HAP-1 (cell line): ENCODE measurements around the gene HIVEP3.

Experiments
- DNase-seq, 2 experiments: peaks; one replicate each; pipeline ENCODE4 v3.0.0-alpha.2; 2016 to 2020; ENCODE audit warnings: low spot score in 2 of 2
- H3K27me3 ChIP-seq: fragments of 250-450 bp; sonication (Bioruptor Pico); 2 replicates; pipeline ENCODE4 v1.5.1; 2020; ENCODE audit warnings: low read depth, mild to moderate bottlenecking, moderate library complexity
- H3K36me3 ChIP-seq: fragments of 250-450 bp; sonication (Bioruptor Pico); replicated peaks from 2 replicates; pipeline ENCODE4 v1.5.1; 2020; ENCODE audit warnings: mild to moderate bottlenecking
- H3K4me1 ChIP-seq: fragments of 250-450 bp; sonication (Bioruptor Pico); 2 replicates; pipeline ENCODE4 v1.5.1; 2020; ENCODE audit warnings: mild to moderate bottlenecking
- H3K4me3 ChIP-seq: fragments of 250-450 bp; sonication (Bioruptor Pico); 2 replicates; pipeline ENCODE4 v1.5.1; 2020; ENCODE audit warnings: mild to moderate bottlenecking, moderate library complexity
- H3K9me3 ChIP-seq: fragments of 250-450 bp; sonication (Bioruptor Pico); 2 replicates; pipeline ENCODE4 v1.5.1; 2020; ENCODE audit warnings: mild to moderate bottlenecking, moderate library complexity
- in situ Hi-C: fragments of 300-500 bp; cut with MboI; formaldehyde crosslinking; loops from 3 replicates; pipeline ENCODE4 v1.14.3; 2020; ENCODE audit warnings: low sequenced_read_pairs, inconsistent platforms, mixed read lengths

Gene HIVEP3

DNA sequence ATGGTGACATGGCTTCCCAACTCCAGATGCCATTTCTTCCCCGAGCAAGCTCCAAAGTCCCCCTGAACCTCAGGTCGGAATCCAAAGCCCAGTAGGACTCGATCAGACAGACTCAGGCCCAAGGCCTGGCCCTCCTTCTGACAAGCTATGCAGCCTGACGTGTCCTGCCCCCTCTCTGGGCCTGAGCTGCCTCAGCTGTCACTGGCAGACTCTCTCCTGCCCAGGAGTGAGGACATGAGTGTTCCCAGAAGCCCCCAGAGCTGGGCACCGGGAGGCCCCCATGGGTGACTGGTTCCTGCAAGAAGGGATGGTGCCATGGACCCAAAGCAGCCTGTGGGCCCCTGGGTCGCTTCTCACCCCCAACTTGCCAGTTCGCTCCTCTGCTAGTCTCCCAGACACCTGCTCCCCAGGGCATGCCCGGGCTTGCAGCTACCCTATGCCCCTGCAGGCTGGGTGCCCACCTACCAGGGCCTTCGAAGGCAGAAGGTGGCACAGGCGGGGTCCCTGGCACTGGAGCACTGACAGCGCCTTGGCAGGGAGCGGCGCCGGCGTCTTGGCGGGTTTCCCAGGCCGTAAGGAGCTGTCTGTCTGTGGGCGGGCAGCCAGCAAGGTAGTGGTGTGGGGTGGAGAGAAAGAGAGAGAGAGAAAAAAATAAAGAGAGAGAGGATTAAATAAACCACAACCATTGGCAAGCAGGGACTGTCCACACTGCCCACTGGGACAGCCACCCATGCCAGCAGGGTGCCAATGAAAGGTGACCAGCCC lies 436.5 kb downstream of the HIVEP3 start:
- Histone ChIP-seq H3K36me3 (no peaks in the 10 kb centered on the region), H3K27me3 (no peaks in the 10 kb centered on the region), H3K9me3 (no peaks in the 10 kb centered on the region), H3K4me1 (peaks cover 18% of the 10 kb centered on the region), H3K4me3 (no peak overlapping the region)
- in situ Hi-C loops: no loop called here
- DNase-seq: no peak

DNA sequence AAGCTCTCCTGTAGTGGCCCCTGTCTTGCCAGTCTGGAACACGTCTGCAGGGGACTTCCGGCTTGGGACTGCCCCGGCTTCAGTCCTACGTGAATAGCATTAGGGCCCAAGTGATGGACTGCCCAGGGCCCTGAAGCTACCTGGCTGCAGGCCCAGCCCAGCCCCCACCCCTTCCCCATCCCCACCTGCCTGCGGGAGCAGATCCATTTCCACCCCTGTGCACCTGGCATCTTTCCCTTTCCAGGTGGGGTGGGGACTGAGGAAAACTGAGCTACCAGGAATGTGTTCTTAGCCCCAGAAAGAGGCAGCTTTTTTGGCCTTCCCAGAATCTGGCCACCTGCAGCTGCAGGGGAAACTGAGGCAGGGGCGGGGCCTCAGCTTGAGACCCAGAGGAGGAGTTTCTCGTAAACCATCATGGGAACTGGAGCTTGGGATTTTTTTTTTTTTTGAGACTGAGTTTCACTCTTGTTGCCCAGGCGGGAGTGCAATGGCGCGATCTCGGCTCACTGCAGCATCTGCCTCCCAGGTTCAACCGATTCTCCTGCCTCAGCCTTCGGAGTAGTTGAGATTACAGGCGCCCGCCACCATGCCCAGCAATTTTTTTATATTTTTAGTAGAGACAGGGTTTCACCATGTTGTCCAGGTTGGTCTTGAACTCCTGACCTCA lies 437.5 kb downstream of the HIVEP3 start:
- Histone ChIP-seq H3K36me3 (no peaks in the 10 kb centered on the region), H3K4me1 (peaks cover 9% of the 10 kb centered on the region), H3K9me3 (no peaks in the 10 kb centered on the region), H3K27me3 (no peaks in the 10 kb centered on the region), H3K4me3 (no peak overlapping the region)
- in situ Hi-C loops: no loop called here
- DNase-seq: no peak

GRCh38 chr1:41480204-41481108 lies 438.3 kb downstream of the HIVEP3 start:
- peaks cover 1% of the 10 kb centered on the region; the same call in 1 of the 2 replicates for H3K4me1 ChIP-seq
- in situ Hi-C loops: no loop called here
- H3K9me3 ChIP-seq: no peaks in the 10 kb centered on the region
- H3K36me3 ChIP-seq: no peaks in the 10 kb centered on the region
- H3K4me3 ChIP-seq: no peak overlapping the region
- H3K27me3 ChIP-seq: no peaks in the 10 kb centered on the region
- DNase-seq: no peak

GRCh38 chr1:41479808-41480160 lies 438.9 kb downstream of the HIVEP3 start:
- H3K4me1 ChIP-seq: no peaks in the 10 kb centered on the region
- DNase-seq: no peak
- H3K36me3 ChIP-seq: no peaks in the 10 kb centered on the region
- H3K27me3 ChIP-seq: no peaks in the 10 kb centered on the region
- in situ Hi-C loops: no loop called here
- H3K4me3 ChIP-seq: no peak overlapping the region
- H3K9me3 ChIP-seq: no peaks in the 10 kb centered on the region

DNA sequence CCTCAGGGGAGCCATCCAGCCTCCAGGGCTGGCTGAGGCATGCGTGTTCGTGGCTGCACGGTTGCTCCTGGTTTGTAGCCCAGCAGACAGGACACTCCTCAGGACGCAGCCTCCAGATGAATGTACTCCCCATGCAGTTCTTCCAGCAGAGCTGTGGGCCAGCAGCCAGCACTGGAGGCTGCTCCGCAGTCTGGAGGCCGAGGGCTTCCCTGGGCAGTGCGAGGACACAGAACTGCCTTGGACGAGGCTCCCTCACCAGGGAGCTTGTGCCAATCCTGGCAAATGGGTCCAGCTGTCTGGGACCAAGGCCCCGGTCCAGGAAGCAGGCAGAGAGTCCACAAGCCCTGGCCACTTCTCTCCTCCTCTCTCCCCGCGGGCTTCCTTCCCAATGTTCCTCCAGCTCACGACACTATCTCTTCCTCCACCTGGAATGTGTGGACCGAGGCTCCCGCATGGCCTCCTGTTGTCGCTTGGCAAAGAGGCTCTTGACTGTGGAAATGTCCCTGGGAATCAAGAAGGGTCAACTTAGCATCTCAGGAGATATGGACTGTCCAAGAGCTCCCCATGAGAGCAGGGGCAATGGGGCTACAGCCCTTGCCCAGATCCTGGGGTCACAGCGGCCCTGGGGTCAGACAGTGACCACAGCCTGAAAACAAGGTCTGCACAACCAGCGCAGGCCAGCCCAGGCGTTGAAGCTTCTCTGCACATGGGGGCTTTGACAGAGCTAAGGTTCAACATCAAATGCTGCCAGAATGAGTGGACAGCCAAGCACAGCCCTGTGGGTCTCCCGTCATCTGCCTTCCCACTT lies 439.5 kb downstream of the HIVEP3 start:
- no peaks in the 10 kb centered on the region for H3K4me1 ChIP-seq
- H3K27me3 ChIP-seq: no peaks in the 10 kb centered on the region
- in situ Hi-C loops: no loop called here
- H3K9me3 ChIP-seq: no peaks in the 10 kb centered on the region
- H3K36me3 ChIP-seq: no peaks in the 10 kb centered on the region
- DNase-seq: no peak
- H3K4me3 ChIP-seq: no peak overlapping the region

DNA sequence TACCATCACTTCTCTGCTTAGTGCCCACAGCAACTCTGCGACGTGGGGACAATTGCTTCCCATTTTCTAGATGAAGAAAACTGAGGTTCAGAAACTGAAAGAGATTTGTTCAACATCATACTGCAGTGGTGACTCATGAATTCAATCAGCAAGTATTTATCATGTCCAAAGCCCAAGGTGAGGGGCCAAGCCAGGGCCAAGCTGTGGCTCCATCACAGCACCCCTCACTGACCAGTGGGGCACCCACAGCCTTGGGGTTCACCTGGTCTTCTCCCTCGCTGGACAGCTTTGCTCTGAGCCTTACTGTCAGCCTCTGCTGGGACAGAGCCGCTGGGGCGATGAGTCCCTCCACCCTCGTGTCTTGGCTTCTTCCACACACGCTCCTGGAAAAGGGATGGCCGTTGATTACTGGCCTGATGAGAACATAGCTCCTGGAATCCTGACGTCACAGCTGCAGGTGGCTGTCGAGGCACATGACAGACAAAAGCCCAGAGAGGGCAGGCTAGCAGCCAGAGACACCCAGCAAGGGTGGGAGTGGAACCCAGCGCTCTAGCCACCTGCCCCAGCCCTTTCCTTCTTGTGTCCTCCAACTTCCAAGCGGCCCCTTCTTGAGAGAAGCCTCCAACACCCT lies 440.5 kb downstream of the HIVEP3 start:
- H3K27me3 ChIP-seq: no peaks in the 10 kb centered on the region
- no peak for DNase-seq
- H3K4me1 ChIP-seq: no peaks in the 10 kb centered on the region
- no peaks in the 10 kb centered on the region for H3K36me3 ChIP-seq
- no peak overlapping the region for H3K4me3 ChIP-seq
- no peaks in the 10 kb centered on the region for H3K9me3 ChIP-seq
- in situ Hi-C loops: no loop called here

DNA sequence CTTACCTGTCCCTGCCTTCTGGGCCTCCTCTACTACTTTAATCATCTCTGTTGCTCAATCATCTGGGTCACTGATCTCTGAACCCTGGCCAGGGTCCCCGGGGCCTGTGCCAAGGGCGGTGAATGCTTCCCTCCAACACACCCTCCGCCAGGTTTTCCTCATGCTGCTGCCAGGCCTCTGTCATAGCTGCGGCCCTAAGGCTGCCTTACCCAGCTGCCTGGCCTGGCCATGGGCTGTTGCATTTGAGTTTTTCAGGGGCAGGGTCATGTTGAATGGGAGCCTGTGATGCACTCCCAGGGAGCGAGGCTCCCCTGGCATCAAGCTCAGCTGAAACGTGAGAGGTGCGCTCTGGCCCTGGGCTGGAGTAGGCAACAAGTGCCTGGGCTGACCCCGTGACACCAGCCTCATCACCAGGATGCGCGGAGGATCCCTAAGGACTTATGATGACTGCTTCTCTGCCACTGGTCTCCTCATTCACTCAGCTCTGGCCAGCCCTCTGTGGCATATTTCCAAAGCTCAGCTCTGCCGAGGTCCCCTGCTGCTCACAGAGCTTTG lies 441.8 kb downstream of the HIVEP3 start:
- H3K36me3 ChIP-seq: no peaks in the 10 kb centered on the region
- no peaks in the 10 kb centered on the region for H3K27me3 ChIP-seq
- H3K4me3 ChIP-seq: no peak overlapping the region
- in situ Hi-C loops: no loop called here
- H3K9me3 ChIP-seq: no peaks in the 10 kb centered on the region
- no peaks in the 10 kb centered on the region for H3K4me1 ChIP-seq
- DNase-seq: no peak

DNA sequence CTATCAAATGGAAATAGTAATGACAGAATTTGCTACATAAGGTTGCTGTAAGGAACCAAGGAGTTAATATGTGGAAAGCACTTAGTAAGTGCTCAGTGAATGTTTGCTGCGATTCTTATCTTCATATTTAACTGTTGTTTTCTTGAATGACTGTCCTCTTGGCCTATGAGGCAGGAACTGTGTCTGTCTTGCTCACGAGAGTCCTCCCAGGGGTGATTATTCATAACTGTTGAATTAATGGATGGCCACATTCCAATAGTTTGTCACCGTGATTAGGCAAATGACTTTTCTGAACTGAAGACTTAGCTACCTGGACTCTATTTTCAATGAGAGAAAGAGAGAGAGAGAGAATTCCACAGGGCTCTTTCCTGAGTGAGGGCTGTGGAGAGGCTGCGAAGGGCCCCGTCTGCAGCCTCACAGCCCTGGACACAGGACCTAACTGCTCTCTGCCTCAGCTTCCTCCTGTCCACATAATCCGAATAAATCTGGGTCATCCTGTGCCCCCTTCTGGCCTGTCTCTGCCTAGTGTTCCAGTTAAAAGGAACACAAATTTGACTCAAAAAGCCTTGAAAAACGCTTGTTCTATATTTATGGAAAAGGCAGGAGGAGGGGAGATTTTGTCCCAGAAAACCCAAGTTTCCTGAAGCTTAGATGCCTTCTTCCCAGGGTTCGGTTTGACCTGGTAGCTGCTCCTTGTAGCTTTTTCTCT lies 442.7 kb downstream of the HIVEP3 start:
- DNase-seq: no peak
- no peaks in the 10 kb centered on the region for H3K4me1 ChIP-seq
- no peaks in the 10 kb centered on the region for H3K36me3 ChIP-seq
- in situ Hi-C loops: no loop called here
- H3K9me3 ChIP-seq: no peaks in the 10 kb centered on the region
- no peaks in the 10 kb centered on the region for H3K27me3 ChIP-seq
- no peak overlapping the region for H3K4me3 ChIP-seq

DNA sequence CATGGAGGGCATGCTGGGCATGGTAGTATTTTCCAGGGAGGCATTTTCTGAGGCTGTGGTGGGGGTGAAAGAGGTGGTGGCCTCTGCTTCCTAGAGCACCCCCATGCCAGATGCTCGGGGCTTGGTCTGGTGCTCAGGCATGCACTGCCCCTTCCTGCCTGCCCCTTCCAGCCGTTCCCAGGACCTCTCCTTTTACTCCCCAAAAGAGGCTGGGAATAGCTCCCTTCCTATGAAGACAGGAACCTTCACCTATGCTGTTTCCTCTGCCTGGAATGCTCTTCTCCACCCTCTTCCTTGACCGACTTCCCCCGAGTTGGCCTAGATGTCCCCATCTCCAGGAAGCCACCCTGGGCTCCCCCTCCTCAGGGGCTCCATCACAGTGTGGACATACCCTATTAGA lies 443.4 kb downstream of the HIVEP3 start:
- Histone ChIP-seq H3K4me1 (no peaks in the 10 kb centered on the region), H3K4me3 (no peak overlapping the region), H3K9me3 (no peaks in the 10 kb centered on the region), H3K27me3 (no peaks in the 10 kb centered on the region), H3K36me3 (no peaks in the 10 kb centered on the region)
- DNase-seq: no peak
- in situ Hi-C loops: no loop called here

DNA sequence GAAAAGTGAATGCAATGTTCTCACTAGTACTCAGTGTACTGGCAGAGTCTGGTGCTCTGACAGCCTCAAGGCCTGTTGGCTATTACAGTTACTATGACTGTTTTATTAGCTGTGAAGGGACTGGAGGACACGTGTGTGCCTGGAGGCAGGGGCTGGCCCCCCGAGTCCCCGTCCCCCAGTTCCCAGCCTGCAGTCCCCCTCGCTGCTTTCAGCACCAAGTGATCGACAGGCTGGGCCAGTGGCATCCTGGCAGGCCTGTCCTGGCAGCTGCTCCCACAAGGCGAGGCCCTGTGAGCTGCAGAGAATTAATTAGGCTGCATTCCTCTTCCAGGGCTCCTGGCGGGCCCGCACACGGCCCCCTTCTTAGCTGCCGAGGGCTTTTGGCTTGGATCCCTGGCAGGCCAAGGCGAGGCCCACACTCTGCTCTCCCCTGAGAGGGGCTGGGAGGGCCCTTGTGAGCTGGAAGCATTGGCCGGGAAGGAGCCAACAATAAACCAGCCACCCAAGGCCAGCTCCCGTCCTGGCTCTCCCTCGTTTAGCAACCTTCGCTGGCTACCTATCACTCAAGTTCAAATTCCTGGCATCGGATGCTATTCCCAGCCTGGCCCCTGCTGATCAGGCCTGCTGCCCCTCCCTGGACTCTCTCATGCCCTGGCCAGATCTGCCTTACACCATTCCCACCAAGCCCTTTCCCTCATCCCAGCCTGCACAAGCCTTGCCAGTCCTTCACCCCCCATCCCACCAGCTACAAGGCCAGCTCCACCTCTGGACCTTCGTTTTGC lies 444.0 kb downstream of the HIVEP3 start:
- no peak overlapping the region for H3K4me3 ChIP-seq
- no peak for DNase-seq
- no peaks in the 10 kb centered on the region for H3K4me1 ChIP-seq
- no peaks in the 10 kb centered on the region for H3K36me3 ChIP-seq
- in situ Hi-C loops: no loop called here
- H3K27me3 ChIP-seq: no peaks in the 10 kb centered on the region
- no peaks in the 10 kb centered on the region for H3K9me3 ChIP-seq

- no peaks in the 10 kb centered on the region for H3K36me3 ChIP-seq
- DNase-seq: no peak
- no peak overlapping the region for H3K4me3 ChIP-seq
- H3K4me1 ChIP-seq: no peaks in the 10 kb centered on the region
- H3K27me3 ChIP-seq: no peaks in the 10 kb centered on the region
- no peaks in the 10 kb centered on the region for H3K9me3 ChIP-seq
- in situ Hi-C loops: no loop called here
These were observed 444.9 kb downstream of the HIVEP3 start for GRCh38 chr1:41473738-41474362.
